NB4 (cell line): ENCODE measurements around the gene CLMP.

Experiments
- DNase-seq: peaks from one replicate; pipeline ENCODE4 v3.0.0; 2010; ENCODE audit warnings: low read depth
- H3K4me3 ChIP-seq: one replicate; pipeline ENCODE4 v1.5.1; 2011; ENCODE audit warnings: mild to moderate bottlenecking, low read depth, low read length, moderate library complexity
- CTCF ChIP-seq: IDR thresholded peaks from one replicate; pipeline ENCODE4 v1.5.1; 2012; ENCODE audit warnings: low read depth, low read length
- MAX ChIP-seq: IDR thresholded peaks from 2 replicates; pipeline ENCODE4 v1.6.1; 2011; ENCODE audit warnings: low read depth, low read length
- MYC ChIP-seq: IDR thresholded peaks from 2 replicates; pipeline ENCODE4 v1.6.1; 2011; ENCODE audit warnings: low read depth, low read length
- POLR2A ChIP-seq: IDR thresholded peaks from 2 replicates; pipeline ENCODE4 v1.6.1; 2011; ENCODE audit warnings: mild to moderate bottlenecking; ENCODE audit not compliant: insufficient read length; ENCODE audit errors: extremely low read depth

Gene CLMP

GRCh38 chr11:123195188-123196059, at the start of gene CLMP:
Gene CLMP (minus strand): TSS chr11:123195248. CDS start chr11:123194940, 308 bp downstream.
- H3K4me3 ChIP-seq = no peak within 1 kb of the TSS
- TF ChIP-seq POLR2A (no peak), MAX (no peak), MYC (no peak), CTCF (no peak)
- DNase-seq = peak; percentile 65

- DNase-seq = no peak
- no peak overlapping the region for H3K4me3 ChIP-seq
- TF ChIP-seq CTCF = no peak
- no peak for TF ChIP-seq MYC
- no peak for TF ChIP-seq MAX
- no peak for TF ChIP-seq POLR2A
Measured at GRCh38 chr11:123241874-123242543, 47.0 kb upstream of the CLMP start.

- DNase-seq = no peak
- H3K4me3 ChIP-seq = no peak overlapping the region
- TF ChIP-seq POLR2A (no peak), MYC (no peak), CTCF (no peak), MAX (no peak)
Measured at GRCh38 chr11:123241294-123241693, 46.2 kb upstream of the CLMP start.

- DNase-seq = no peak
- no peak for TF ChIP-seq MYC
- no peak for TF ChIP-seq MAX
- TF ChIP-seq CTCF = no peak
- TF ChIP-seq POLR2A = no peak
- no peak overlapping the region for H3K4me3 ChIP-seq
Measured at GRCh38 chr11:123239191-123240150, 44.4 kb upstream of the CLMP start.

GRCh38 chr11:123238297-123238696, 43.2 kb upstream of the CLMP start:
- peak; percentile 12 for DNase-seq
- TF ChIP-seq MYC (no peak), POLR2A (no peak), MAX (no peak), CTCF (no peak)
- no peak overlapping the region for H3K4me3 ChIP-seq
